22Rv1 (cell line): ENCODE measurements around the gene TAS1R2.

ENCODE experiments used
- ZFX ChIP-seq: fragments of 450-650 bp; IDR thresholded peaks from 2 replicates; pipeline ENCODE4 v1.6.1; 2017; ENCODE audit warnings: antibody characterized with exemption, borderline replicate concordance
- TF ChIP-seq, protein P1 (sequence below): fragments of 450-650 bp; IDR thresholded peaks from 2 replicates; pipeline ENCODE4 v1.5.1; 2017; ENCODE audit warnings: mild to moderate bottlenecking

- TF ChIP-seq, protein P1, sequence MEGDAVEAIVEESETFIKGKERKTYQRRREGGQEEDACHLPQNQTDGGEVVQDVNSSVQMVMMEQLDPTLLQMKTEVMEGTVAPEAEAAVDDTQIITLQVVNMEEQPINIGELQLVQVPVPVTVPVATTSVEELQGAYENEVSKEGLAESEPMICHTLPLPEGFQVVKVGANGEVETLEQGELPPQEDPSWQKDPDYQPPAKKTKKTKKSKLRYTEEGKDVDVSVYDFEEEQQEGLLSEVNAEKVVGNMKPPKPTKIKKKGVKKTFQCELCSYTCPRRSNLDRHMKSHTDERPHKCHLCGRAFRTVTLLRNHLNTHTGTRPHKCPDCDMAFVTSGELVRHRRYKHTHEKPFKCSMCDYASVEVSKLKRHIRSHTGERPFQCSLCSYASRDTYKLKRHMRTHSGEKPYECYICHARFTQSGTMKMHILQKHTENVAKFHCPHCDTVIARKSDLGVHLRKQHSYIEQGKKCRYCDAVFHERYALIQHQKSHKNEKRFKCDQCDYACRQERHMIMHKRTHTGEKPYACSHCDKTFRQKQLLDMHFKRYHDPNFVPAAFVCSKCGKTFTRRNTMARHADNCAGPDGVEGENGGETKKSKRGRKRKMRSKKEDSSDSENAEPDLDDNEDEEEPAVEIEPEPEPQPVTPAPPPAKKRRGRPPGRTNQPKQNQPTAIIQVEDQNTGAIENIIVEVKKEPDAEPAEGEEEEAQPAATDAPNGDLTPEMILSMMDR, result no peak
- no peak for TF ChIP-seq ZFX
Observed at GRCh38 chr1:18901952-18902522, 42.6 kb upstream of the TAS1R2 start.
